CD4-positive, alpha-beta T cell treated with Interleukin-2 at 100 ng/mL for 4 hours (primary cell): ENCODE measurements around the gene GCG.

ENCODE experiments used
- DNase-seq: peaks from one replicate; pipeline ENCODE4 v3.0.0-alpha.2; 2020; ENCODE audit warnings: low spot score

GCG gene

GRCh38 chr2:162100579-162100978 is 51.5 kb downstream of the GCG start:
- DNase-seq, result no peak

- DNase-seq, result no peak
Measured at GRCh38 chr2:162099836-162100235, 52.2 kb downstream of the GCG start.
